Upper lobe of left lung (tissue), 6 donors: ENCODE results near the gene SVIL. TPM values are rescaled to one million over a fixed set of nuclear protein-coding genes. Genes with fewer than 3 reads are reported as not detected.

ENCODE experiments used
- ATAC-seq, 2 donors: fragments of 200-7000 bp; cut with Tn5 transposase; one replicate each; pipeline ENCODE4 v1.9.1; 2022; ENCODE audit warnings: mild to moderate bottlenecking in 2 of 2, moderate library complexity in 2 of 2; ENCODE audit not compliant: low FRiP score in 2 of 2
- DNase-seq, 2 donors: peaks; one replicate each; pipeline ENCODE4 v3.0.0-alpha.2; 2019 to 2020
- H3K27ac ChIP-seq, 4 donors: fragments of 200-600 bp; sonication (generic); one replicate each; pipeline ENCODE4 v1.5.1; 2016 to 2019
- H3K27me3 ChIP-seq, 4 donors: fragments of 200-600 bp; sonication (generic); one replicate each; pipeline ENCODE4 v1.5.1; 2017 to 2019
- H3K36me3 ChIP-seq, 4 donors: fragments of 200-600 bp; sonication (generic); one replicate each; pipeline ENCODE4 v1.5.1; 2016 to 2019
- H3K4me1 ChIP-seq, 4 donors: fragments of 200-600 bp; sonication (generic); one replicate each; pipeline ENCODE4 v1.5.1; 2018 to 2019
- H3K4me3 ChIP-seq, 4 donors: fragments of 200-600 bp; sonication (generic); one replicate each; pipeline ENCODE4 v1.5.1; 2017 to 2019; ENCODE audit warnings: mild to moderate bottlenecking in 2 of 4, moderate library complexity in 1 of 4
- H3K9me3 ChIP-seq, 4 donors: fragments of 200-600 bp; sonication (generic); one replicate each; pipeline ENCODE4 v1.5.1; 2018 to 2019
- CTCF ChIP-seq, 6 experiments: fragments of 450-650 bp in 4 of 6; fragments of 200-600 bp in 2 of 6; sonication (generic) in 2 of 6; IDR thresholded peaks; one replicate each; pipeline ENCODE4 v1.5.1; 2016 to 2019; ENCODE audit warnings: antibody characterized with exemption in 6 of 6
- EP300 ChIP-seq, 4 donors: sonication (generic); formaldehyde crosslinking; IDR thresholded peaks; one replicate each; pipeline ENCODE4 v1.5.1; 2017; ENCODE audit warnings: antibody characterized with exemption in 4 of 4, control low read depth in 2 of 4
- POLR2A ChIP-seq, 4 donors: fragments of 450-650 bp; IDR thresholded peaks; one replicate each; pipeline ENCODE4 v1.5.1; 2016 to 2017; ENCODE audit warnings: antibody characterized with exemption in 4 of 4, mild to moderate bottlenecking in 2 of 4
- POLR2AphosphoS5 ChIP-seq, 2 donors: sonication (generic); formaldehyde crosslinking; IDR thresholded peaks; one replicate each; pipeline ENCODE4 v1.5.1; 2017; ENCODE audit warnings: antibody characterized with exemption in 2 of 2
- WGBS, 2 donors: methylation state at CpG; one replicate each; pipeline ENCODE4 v1.1.5; 2017 to 2018; 5-methylcytosine and 5-hydroxymethylcytosine counted together
- total RNA-seq, 6 donors: library from RNA; depleted of rRNA in 4 of 6; stranded (reverse); fragments of >200 nt in 4 of 6; gene quantifications; one replicate each; pipeline versions ENCODE4 v1.1.0 to v1.2.1, GENCODE V29; 2016 to 2021
- donor health status: DM: no; HTN: no; CAD: no; lungs with moderate emphysema.
- donor health status: DM: no; HTN: yes; CAD: no; lungs with severe emphysema.

SVIL gene
- total RNA-seq, 6 donors from 2014 or later = 65.5 to 137 (median 105) TPM

GRCh38 chr10:29533696-29534285, 101.0 kb downstream of the SVIL start:
- Histone ChIP-seq H3K27me3 (no peaks in the 10 kb centered on the region), H3K4me1 (peaks cover 8 to 21% (median 13%) of the 10 kb centered on the region in 4 donors), H3K27ac (no peak overlapping the region), H3K9me3 (no peaks in the 10 kb centered on the region), H3K36me3 (peaks cover 0 to 25% (median 0%) of the 10 kb centered on the region in 4 donors), H3K4me3 (no peak overlapping the region)
- WGBS, 2 donors = 76 to 77% methylated on average over 7 of the region's 7 CpGs
- no peak for DNase-seq
- TF ChIP-seq CTCF (IDR thresholded peaks at IDR 0.05) (no peak), POLR2AphosphoS5 (IDR thresholded peaks at IDR 0.05) (no peak), POLR2A (IDR thresholded peaks at IDR 0.05) (no peak), EP300 (IDR thresholded peaks at IDR 0.05) (no peak)
- ATAC-seq = no peak

GRCh38 chr10:29533046-29533445, 101.7 kb downstream of the SVIL start:
- Histone ChIP-seq H3K4me1 (peaks cover 8 to 21% (median 13%) of the 10 kb centered on the region in 4 donors), H3K27me3 (no peaks in the 10 kb centered on the region), H3K4me3 (no peak overlapping the region), H3K36me3 (peaks cover 0 to 21% (median 0%) of the 10 kb centered on the region in 4 donors), H3K9me3 (no peaks in the 10 kb centered on the region), H3K27ac (no peak overlapping the region)
- ATAC-seq = no peak
- DNase-seq = no peak
- TF ChIP-seq POLR2AphosphoS5 (IDR thresholded peaks at IDR 0.05) = no peak
- no peak for TF ChIP-seq CTCF (IDR thresholded peaks at IDR 0.05)
- no peak for TF ChIP-seq POLR2A (IDR thresholded peaks at IDR 0.05)
- TF ChIP-seq EP300 (IDR thresholded peaks at IDR 0.05) = no peak
- 88 to 97% methylated on average over 14 of the region's 14 CpGs for WGBS, 2 donors

- ATAC-seq (no peak), DNase-seq (no peak)
- no peak overlapping the region for H3K4me3 ChIP-seq
- no peak overlapping the region for H3K27ac ChIP-seq
- no peaks in the 10 kb centered on the region for H3K9me3 ChIP-seq
- H3K27me3 ChIP-seq = no peaks in the 10 kb centered on the region
- peaks cover 0 to 21% (median 0%) of the 10 kb centered on the region in 4 donors for H3K36me3 ChIP-seq
- 93 to 95% methylated on average over 17 to 19 of the region's 19 CpGs for WGBS, 2 donors
- peaks cover 8 to 21% (median 13%) of the 10 kb centered on the region in 4 donors for H3K4me1 ChIP-seq
- TF ChIP-seq EP300 (IDR thresholded peaks at IDR 0.05) (no peak), CTCF (IDR thresholded peaks at IDR 0.05) (no peak), POLR2A (IDR thresholded peaks at IDR 0.05) (no peak), POLR2AphosphoS5 (IDR thresholded peaks at IDR 0.05) (no peak)
Measured at GRCh38 chr10:29532256-29532878, 102.4 kb downstream of the SVIL start.

GRCh38 chr10:29530112-29530976, 104.4 kb downstream of the SVIL start:
- no peak for TF ChIP-seq POLR2AphosphoS5 (IDR thresholded peaks at IDR 0.05)
- TF ChIP-seq EP300 (IDR thresholded peaks at IDR 0.05) = no peak
- no peak for TF ChIP-seq CTCF (IDR thresholded peaks at IDR 0.05)
- TF ChIP-seq POLR2A (IDR thresholded peaks at IDR 0.05) = no peak
- ATAC-seq = no peak
- Histone ChIP-seq H3K27ac (no peak overlapping the region), H3K9me3 (no peaks in the 10 kb centered on the region), H3K4me1 (peaks cover 0 to 9% (median 2%) of the 10 kb centered on the region in 4 donors), H3K27me3 (no peaks in the 10 kb centered on the region), H3K36me3 (peaks cover 0 to 28% (median 4%) of the 10 kb centered on the region in 4 donors), H3K4me3 (no peak overlapping the region)
- no peak for DNase-seq
- WGBS, 2 donors = 86 to 91% methylated on average over 9 of the region's 9 CpGs
